Colonic mucosa (tissue), 4 donors: ENCODE results near the gene GKN1. TPM values are rescaled to one million over a fixed set of nuclear protein-coding genes. Genes with fewer than 3 reads are reported as not detected.

Experiments
- DNase-seq: peaks from one replicate; pipeline ENCODE4 v3.0.0-alpha.2; 2020
- H3K27ac ChIP-seq: fragments of 200-600 bp; one replicate; pipeline ENCODE4 v1.8.0; 2021
- H3K27me3 ChIP-seq: fragments of 200-600 bp; one replicate; pipeline ENCODE4 v1.8.0; 2021
- H3K36me3 ChIP-seq: fragments of 200-600 bp; one replicate; pipeline ENCODE4 v1.8.0; 2021
- H3K4me1 ChIP-seq: fragments of 200-600 bp; one replicate; pipeline ENCODE4 v1.8.0; 2021; ENCODE audit warnings: mild to moderate bottlenecking
- H3K4me3 ChIP-seq: fragments of 200-600 bp; one replicate; pipeline ENCODE4 v1.8.0; 2021
- H3K9ac ChIP-seq, 2 donors: one replicate each; pipeline ENCODE4 v1.7.0; 2013; ENCODE audit warnings: control low read depth in 2 of 2, low read depth in 2 of 2, low read length in 2 of 2
- H3K9me3 ChIP-seq: fragments of 200-600 bp; one replicate; pipeline ENCODE4 v1.8.0; 2021
- CTCF ChIP-seq: fragments of 200-600 bp; IDR thresholded peaks from one replicate; pipeline ENCODE4 v1.8.0; 2022; ENCODE audit warnings: antibody characterized with exemption, mild to moderate bottlenecking
- intact Hi-C: fragments of 100-400 bp; cut with DNase I; formaldehyde crosslinking; loops from one replicate; pipeline ENCODE4 v1.14.1; 2022
- total RNA-seq, 2 donors: library from RNA; stranded (reverse); fragmentation: NEBNext Ultra II Directional in 1 of 2; extraction: Animal tissue kit (Norgen Biotek cat#: 25700) in 1 of 2; gene quantifications; one replicate each; pipeline ENCODE4 v1.2.1, GENCODE V29; 2021
- donor health status: healthy.
- donor health status: DM: no; HTN: no; CAD: no.
- donor health status: DM: no; HTN: no; CAD: no.

GKN1 gene
- total RNA-seq, 2 donors from 2014 or later = not detected

GRCh38 chr2:69020496-69021426 lies 46.3 kb downstream of the GKN1 start:
- no peaks in the 10 kb centered on the region for H3K27me3 ChIP-seq
- peaks cover 5% of the 10 kb centered on the region for H3K4me1 ChIP-seq
- no peaks in the 10 kb centered on the region for H3K9me3 ChIP-seq
- no peak overlapping the region for H3K4me3 ChIP-seq
- no peak overlapping the region for H3K27ac ChIP-seq
- no peak overlapping the region for H3K9ac ChIP-seq
- intact Hi-C loops = no loop called here
- no peak for TF ChIP-seq CTCF
- H3K36me3 ChIP-seq = no peaks in the 10 kb centered on the region
- DNase-seq = no peak

- Histone ChIP-seq H3K36me3 (no peaks in the 10 kb centered on the region), H3K4me1 (peaks cover 5% of the 10 kb centered on the region), H3K9ac (no peak overlapping the region), H3K4me3 (no peak overlapping the region), H3K27me3 (no peaks in the 10 kb centered on the region), H3K9me3 (no peaks in the 10 kb centered on the region), H3K27ac (no peak overlapping the region)
- no peak for DNase-seq
- no peak for TF ChIP-seq CTCF
- intact Hi-C loops = no loop called here
Observed at GRCh38 chr2:69021727-69022126, 47.3 kb downstream of the GKN1 start.

- no peak for TF ChIP-seq CTCF
Observed at GRCh38 chr2:69022548-69022947, 48.1 kb downstream of the GKN1 start.

GRCh38 chr2:69023236-69023635 lies 48.8 kb downstream of the GKN1 start:
- no peak for DNase-seq
- Histone ChIP-seq H3K27me3 (no peaks in the 10 kb centered on the region), H3K27ac (no peak overlapping the region), H3K36me3 (no peaks in the 10 kb centered on the region), H3K9ac (no peak overlapping the region), H3K4me1 (peaks cover 5% of the 10 kb centered on the region), H3K4me3 (no peak overlapping the region), H3K9me3 (no peaks in the 10 kb centered on the region)
- TF ChIP-seq CTCF = no peak
- intact Hi-C loops = no loop called here

More at GRCh38 chr2:69022548-69022947, 48.1 kb downstream of the GKN1 start:
- no peak overlapping the region for H3K27ac ChIP-seq
- intact Hi-C loops = no loop called here
- H3K36me3 ChIP-seq = no peaks in the 10 kb centered on the region
- DNase-seq = no peak
- peaks cover 5% of the 10 kb centered on the region for H3K4me1 ChIP-seq
- no peaks in the 10 kb centered on the region for H3K9me3 ChIP-seq
- no peak overlapping the region for H3K9ac ChIP-seq
- H3K4me3 ChIP-seq = no peak overlapping the region
- H3K27me3 ChIP-seq = no peaks in the 10 kb centered on the region

GRCh38 chr2:69026026-69026425 lies 51.6 kb downstream of the GKN1 start:
- Histone ChIP-seq H3K27ac (no peak overlapping the region), H3K9ac (no peak overlapping the region), H3K36me3 (no peaks in the 10 kb centered on the region), H3K4me3 (no peak overlapping the region), H3K9me3 (no peaks in the 10 kb centered on the region), H3K27me3 (no peaks in the 10 kb centered on the region), H3K4me1 (no peaks in the 10 kb centered on the region)
- DNase-seq = peak; percentile 68
- intact Hi-C loops = loop anchor here (5.0 kb wide), 1 partner anchor 281 kb away; no protein-coding TSS in a partner anchor
- TF ChIP-seq CTCF = peak; percentile 36
